T-cell (primary cell): ENCODE measurements around the gene SLC44A1. TPM values are rescaled to one million over a fixed set of nuclear protein-coding genes. Genes with fewer than 3 reads are reported as not detected.

Experiments
- ATAC-seq, 4 experiments: fragments of 200-7000 bp in 3 of 4; fragments of 150-1000 bp in 1 of 4; cut with Tn5 transposase; replicated peaks in 1 of 4; 1 replicate in 3 of 4; 2 replicates in 1 of 4; pipeline ENCODE4 v1.10.0; 2021; ENCODE audit warnings: moderate library complexity in 3 of 4, mild to moderate bottlenecking in 2 of 4, moderate number of reproducible peaks in 1 of 4
- CTCF ChIA-PET, 2 donors: fragments of 300-600 bp; sonication (Branson Sonifier 250); formaldehyde crosslinking; loops; one replicate each; lab custom pipeline; 2022; ENCODE audit warnings: antibody characterized with exemption in 2 of 2; lab: Charles Lee
- POLR2A ChIA-PET, 2 donors: fragments of 300-600 bp; sonication (Branson Sonifier 250); formaldehyde crosslinking; loops; one replicate each; lab custom pipeline; 2022; ENCODE audit warnings: antibody characterized with exemption in 2 of 2; lab: Charles Lee
- DNase-seq, 35 experiments: peaks; one replicate each; pipeline versions ENCODE4 v3.0.0 to v3.0.0-alpha.2; 2013 to 2023
- H3K27ac ChIP-seq: one replicate; pipeline ENCODE4 v1.5.1; 2013; ENCODE audit warnings: low read length
- H3K27me3 ChIP-seq, 2 experiments: replicated peaks in 1 of 2; 1 replicate in 1 of 2; 2 replicates in 1 of 2; pipeline versions ENCODE4 v1.6.1 to v1.7.0; 2013; ENCODE audit warnings: low read length in 1 of 2, mixed read lengths in 1 of 2; ENCODE audit not compliant: control insufficient read depth in 2 of 2, insufficient read depth in 2 of 2; ENCODE audit errors: extremely low read depth in 1 of 2
- H3K36me3 ChIP-seq, 2 donors: 1 replicate in 1 of 2; 2 replicates in 1 of 2; pipeline versions ENCODE4 v1.6.1 to v1.7.0; 2013; ENCODE audit warnings: low read length in 1 of 2; ENCODE audit not compliant: control insufficient read depth in 2 of 2, insufficient read depth in 1 of 2; ENCODE audit errors: extremely low read depth in 1 of 2
- H3K4me1 ChIP-seq, 2 experiments: 1 replicate in 1 of 2; 2 replicates in 1 of 2; pipeline versions ENCODE4 v1.6.1 to v1.7.0; 2013; ENCODE audit warnings: low read length in 2 of 2, mixed read lengths in 1 of 2; ENCODE audit not compliant: insufficient read depth in 2 of 2, control insufficient read depth in 1 of 2; ENCODE audit errors: extremely low read depth in 1 of 2
- H3K4me3 ChIP-seq, 2 donors: 1 replicate in 1 of 2; 2 replicates in 1 of 2; pipeline versions ENCODE4 v1.5.1 to v1.7.0; 2013; ENCODE audit warnings: mild to moderate bottlenecking in 2 of 2, low read length in 1 of 2, moderate library complexity in 1 of 2; ENCODE audit not compliant: control insufficient read depth in 1 of 2; ENCODE audit errors: extremely low read depth in 1 of 2
- H3K9me3 ChIP-seq: 2 replicates; pipeline ENCODE4 v1.7.0; 2013
- H3K27ac Mint-ChIP-seq, 2 donors: one replicate each; pipeline ENCODE4 v1.8.0; 2020 to 2021; ENCODE audit warnings: mild to moderate bottlenecking in 2 of 2, mixed read lengths in 2 of 2
- H3K27me3 Mint-ChIP-seq, 2 donors: one replicate each; pipeline ENCODE4 v1.8.0; 2021 to 2022; ENCODE audit warnings: mixed read lengths in 2 of 2
- H3K36me3 Mint-ChIP-seq: one replicate; pipeline ENCODE4 v1.8.0; 2021; ENCODE audit warnings: mixed read lengths
- H3K4me1 Mint-ChIP-seq, 3 donors: one replicate each; pipeline ENCODE4 v1.8.0; 2020 to 2022; ENCODE audit warnings: mixed read lengths in 3 of 3, mild to moderate bottlenecking in 1 of 3
- H3K4me3 Mint-ChIP-seq, 3 donors: one replicate each; pipeline ENCODE4 v1.8.0; 2020 to 2022; ENCODE audit warnings: mild to moderate bottlenecking in 3 of 3, mixed read lengths in 3 of 3, moderate library complexity in 3 of 3
- H3K9me3 Mint-ChIP-seq, 3 donors: one replicate each; pipeline ENCODE4 v1.8.0; 2020 to 2022; ENCODE audit warnings: mixed read lengths in 3 of 3
- WGBS: methylation state at CpG from one replicate; pipeline ENCODE4 v1.1.5; 2013; ENCODE audit warnings: missing lambda C conversion rate; ENCODE audit not compliant: insufficient coverage; 5-methylcytosine and 5-hydroxymethylcytosine counted together
- total RNA-seq, 35 experiments: library from RNA in 6 of 35; stranded (reverse) in 6 of 35; fragments of 120-200 nt in 1 of 35; gene quantifications; one replicate each; pipeline versions ENCODE4 v1.2.1 to v1.2.4 and lab custom pipeline; 2013 to 2026

SLC44A1 gene
- total RNA-seq, 5 donors from 2014 or later (not counting 1 experiment from before 2014, with no cell fraction given): 7.3 to 10.2 (median 9.4) TPM

DNA sequence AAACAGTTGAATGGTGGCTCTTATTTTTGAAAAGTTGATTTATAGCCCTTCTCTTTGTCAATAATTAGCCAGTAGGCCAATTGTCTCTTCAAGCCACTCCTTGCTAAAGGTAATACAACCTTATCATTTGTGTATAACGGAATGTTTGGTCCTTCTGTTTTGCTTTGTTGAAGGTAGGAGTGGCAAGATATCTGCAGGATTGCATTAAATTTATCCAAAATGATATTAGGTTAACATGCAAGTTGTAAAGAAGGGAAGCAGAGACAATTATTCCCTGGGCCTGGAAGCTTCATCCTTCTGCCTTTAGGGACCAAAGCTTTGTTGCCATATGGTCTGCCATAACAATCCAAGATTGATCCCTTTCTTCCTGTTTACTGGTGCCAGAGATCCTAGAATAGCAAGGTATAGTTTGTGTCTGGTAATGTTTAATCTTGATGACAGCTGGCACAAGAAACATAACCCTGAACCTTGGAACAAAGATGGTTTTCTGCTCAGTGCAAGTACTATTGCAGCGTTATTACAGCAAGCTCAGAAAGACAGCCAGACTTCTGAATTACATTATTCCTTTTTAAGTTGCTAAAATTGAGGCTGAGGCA lies 187.9 kb downstream of the SLC44A1 start:
- ChIA-PET POLR2A (interaction anchor here in 1 of 2 donors (0.6 kb wide), 1 partner anchor 645 kb away, joined by 4 read pairs; no protein-coding TSS in a partner anchor), CTCF (no interaction called here)
- no peak overlapping the region for H3K27ac Mint-ChIP-seq
- DNase-seq (no peak), ATAC-seq (no peak)
- no peaks in the 10 kb centered on the region for H3K4me1 Mint-ChIP-seq
- H3K27me3 Mint-ChIP-seq: peaks cover 0 to 2% of the 10 kb centered on the region in 2 donors
- H3K27me3 ChIP-seq: no peaks in the 10 kb centered on the region
- H3K4me3 ChIP-seq: no peak overlapping the region
- H3K4me1 ChIP-seq: no peaks in the 10 kb centered on the region
- no peak overlapping the region for H3K4me3 Mint-ChIP-seq
- no peak overlapping the region for H3K27ac ChIP-seq
- H3K9me3 ChIP-seq: no peaks in the 10 kb centered on the region
- WGBS: no CpG with 5 or more reads among the region's 2 CpGs
- H3K36me3 ChIP-seq: no peaks in the 10 kb centered on the region
- H3K9me3 Mint-ChIP-seq: peaks cover 0 to 3% (median 0%) of the 10 kb centered on the region in 3 donors
- H3K36me3 Mint-ChIP-seq: no peaks in the 10 kb centered on the region

DNA sequence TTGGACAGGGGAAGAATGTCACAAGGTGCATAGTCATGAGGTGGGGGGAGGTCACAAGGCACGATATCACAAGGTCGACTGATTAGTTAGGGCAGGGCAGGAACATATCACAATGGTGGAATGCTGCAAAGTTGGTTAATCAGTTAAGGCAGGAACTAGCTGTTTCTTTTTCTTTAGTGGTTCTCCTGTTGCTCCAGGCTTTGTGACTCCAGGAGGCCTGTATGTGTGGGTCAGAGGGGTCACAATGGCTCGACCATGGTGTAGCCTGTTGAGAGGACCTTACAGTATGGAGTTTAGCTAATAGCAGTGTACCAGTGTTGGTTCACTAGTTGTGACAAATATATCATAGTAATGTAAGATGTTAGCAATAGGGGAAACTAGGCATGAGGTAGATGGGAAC lies 191.0 kb downstream of the SLC44A1 start:
- Mint-ChIP-seq H3K27me3 (peaks cover 0 to 2% of the 10 kb centered on the region in 2 donors), H3K4me1 (no peaks in the 10 kb centered on the region), H3K27ac (no peak overlapping the region), H3K4me3 (no peak overlapping the region), H3K36me3 (no peaks in the 10 kb centered on the region), H3K9me3 (peaks cover 0 to 3% (median 0%) of the 10 kb centered on the region in 3 donors)
- Histone ChIP-seq H3K9me3 (no peaks in the 10 kb centered on the region), H3K27ac (no peak overlapping the region), H3K36me3 (no peaks in the 10 kb centered on the region), H3K27me3 (no peaks in the 10 kb centered on the region), H3K4me3 (no peak overlapping the region), H3K4me1 (no peaks in the 10 kb centered on the region)
- CTCF ChIA-PET: no interaction called here
- POLR2A ChIA-PET: no interaction called here
- ATAC-seq: no peak
- 94% methylated on average over 2 of the region's 3 CpGs for WGBS
- DNase-seq: no peak

DNA sequence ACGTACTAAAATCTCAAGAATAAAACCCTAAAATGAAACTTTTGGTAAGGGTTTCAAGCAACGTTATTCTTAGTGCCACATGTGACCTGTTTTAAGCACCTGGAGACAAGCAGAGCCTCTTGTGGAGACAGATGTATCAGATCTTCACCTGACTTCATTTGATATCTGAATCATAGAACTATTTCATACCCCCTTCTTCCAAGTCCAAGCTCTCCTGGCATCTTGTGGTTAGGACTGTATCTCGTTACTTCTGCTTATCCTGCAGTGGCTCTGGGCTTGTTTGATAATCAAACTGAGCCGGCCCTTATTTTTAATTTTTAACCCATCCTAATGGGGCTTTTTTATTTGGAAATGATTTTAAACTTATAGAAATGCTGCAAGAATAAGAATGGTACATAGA lies 192.3 kb downstream of the SLC44A1 start:
- CTCF ChIA-PET: no interaction called here
- WGBS: 71% methylated on average over 1 of the region's 4 CpGs
- H3K36me3 ChIP-seq: no peaks in the 10 kb centered on the region

DNA sequence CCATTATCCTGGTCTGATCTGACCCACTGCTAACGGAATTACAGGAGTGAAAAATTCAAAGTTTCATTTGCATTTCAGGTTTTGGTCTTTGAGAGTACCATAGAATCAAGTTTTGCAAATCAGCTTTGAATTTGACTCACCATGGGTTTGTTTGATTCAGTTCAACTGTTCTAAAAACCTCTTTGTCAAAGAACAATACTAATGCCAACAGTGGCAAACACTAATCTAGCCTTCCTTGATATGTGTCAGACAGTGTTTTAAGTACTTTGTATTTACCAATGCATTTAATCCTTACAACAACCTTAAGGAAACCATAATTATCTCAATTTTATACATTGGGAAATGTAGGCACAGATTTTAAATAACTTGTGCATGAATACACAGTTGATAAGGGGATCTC lies 193.3 kb downstream of the SLC44A1 start:
- no peaks in the 10 kb centered on the region for H3K36me3 ChIP-seq
- DNase-seq (no peak), ATAC-seq (no peak)
- POLR2A ChIA-PET: interaction anchor here (0.6 kb wide), 2 partner anchors 8 to 9 kb away, joined by 4 read pairs; no protein-coding TSS in a partner anchor
- Mint-ChIP-seq H3K4me1 (no peaks in the 10 kb centered on the region), H3K9me3 (peaks cover 0 to 3% (median 0%) of the 10 kb centered on the region in 3 donors), H3K4me3 (no peak overlapping the region), H3K27me3 (peaks cover 2 to 5% of the 10 kb centered on the region in 2 donors), H3K36me3 (no peaks in the 10 kb centered on the region), H3K27ac (no peak overlapping the region)
- H3K4me1 ChIP-seq: no peaks in the 10 kb centered on the region
- H3K27ac ChIP-seq: no peak overlapping the region
- no peaks in the 10 kb centered on the region for H3K27me3 ChIP-seq
- 60% methylated on average over 1 of the region's 1 CpG for WGBS
- no peak overlapping the region for H3K4me3 ChIP-seq
- CTCF ChIA-PET: no interaction called here
- no peaks in the 10 kb centered on the region for H3K9me3 ChIP-seq

More for the DNA sequence above, 192.3 kb downstream of the SLC44A1 start:
- Histone ChIP-seq H3K4me3 (no peak overlapping the region), H3K9me3 (no peaks in the 10 kb centered on the region), H3K27me3 (no peaks in the 10 kb centered on the region), H3K27ac (no peak overlapping the region), H3K4me1 (no peaks in the 10 kb centered on the region)
- Mint-ChIP-seq H3K4me3 (no peak overlapping the region), H3K9me3 (peaks cover 0 to 3% (median 0%) of the 10 kb centered on the region in 3 donors), H3K4me1 (no peaks in the 10 kb centered on the region), H3K27ac (no peak overlapping the region), H3K36me3 (no peaks in the 10 kb centered on the region), H3K27me3 (peaks cover 2 to 5% of the 10 kb centered on the region in 2 donors)
- POLR2A ChIA-PET: interaction anchor here in 1 of 2 donors (0.6 kb wide), 1 partner anchor 38 kb away, joined by 3 read pairs; no protein-coding TSS in a partner anchor
- no peak for DNase-seq
- ATAC-seq: no peak

DNA sequence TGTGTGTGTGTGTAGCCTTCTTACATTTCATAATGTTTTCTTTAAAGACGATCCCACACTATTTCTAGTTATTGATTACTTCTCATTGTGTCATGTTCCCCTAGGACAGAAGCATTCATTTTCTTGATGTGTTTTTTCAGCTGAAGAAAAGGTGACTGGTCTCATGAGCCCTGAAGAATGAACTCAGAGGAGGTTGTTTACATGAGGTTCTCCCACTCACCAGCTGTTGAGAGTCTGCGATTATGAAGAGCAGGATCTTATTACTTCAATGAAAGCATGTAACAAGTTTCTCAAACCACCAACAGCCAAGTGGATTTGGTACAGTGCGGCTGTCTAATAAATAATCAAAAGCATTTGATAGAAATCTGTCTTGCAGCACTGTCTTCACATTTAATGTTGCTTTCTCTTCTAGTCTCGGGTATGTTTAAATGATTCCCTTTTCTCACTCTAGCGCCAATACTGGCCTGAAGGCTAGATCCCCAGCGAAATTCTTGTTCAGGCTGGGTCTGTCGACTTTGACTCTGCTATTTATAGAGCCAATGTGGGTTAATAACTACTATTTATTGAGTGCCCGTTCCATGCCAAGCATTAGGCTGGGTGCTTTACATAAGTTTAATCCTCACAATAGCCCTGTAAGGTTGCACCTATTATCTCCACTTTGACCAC lies 193.8 kb downstream of the SLC44A1 start:
- Mint-ChIP-seq H3K27me3 (peaks cover 2 to 5% of the 10 kb centered on the region in 2 donors), H3K36me3 (no peaks in the 10 kb centered on the region), H3K4me1 (no peaks in the 10 kb centered on the region), H3K27ac (no peak overlapping the region), H3K9me3 (peaks cover 0 to 3% (median 0%) of the 10 kb centered on the region in 3 donors), H3K4me3 (no peak overlapping the region)
- ChIA-PET POLR2A (interaction anchor here (0.6 kb wide), 2 partner anchors 7 to 262 kb away, joined by 4 to 7 read pairs; no protein-coding TSS in a partner anchor), CTCF (interaction anchor here in 1 of 2 donors (0.9 kb wide), 1 partner anchor 147 kb away, joined by 6 read pairs; no protein-coding TSS in a partner anchor)
- H3K9me3 ChIP-seq: no peaks in the 10 kb centered on the region
- 100% methylated on average over 2 of the region's 8 CpGs for WGBS
- H3K4me1 ChIP-seq: no peaks in the 10 kb centered on the region
- no peaks in the 10 kb centered on the region for H3K27me3 ChIP-seq
- H3K36me3 ChIP-seq: no peaks in the 10 kb centered on the region
- H3K4me3 ChIP-seq: no peak overlapping the region
- ATAC-seq (no peak), DNase-seq (no peak)
- H3K27ac ChIP-seq: no peak overlapping the region

DNA sequence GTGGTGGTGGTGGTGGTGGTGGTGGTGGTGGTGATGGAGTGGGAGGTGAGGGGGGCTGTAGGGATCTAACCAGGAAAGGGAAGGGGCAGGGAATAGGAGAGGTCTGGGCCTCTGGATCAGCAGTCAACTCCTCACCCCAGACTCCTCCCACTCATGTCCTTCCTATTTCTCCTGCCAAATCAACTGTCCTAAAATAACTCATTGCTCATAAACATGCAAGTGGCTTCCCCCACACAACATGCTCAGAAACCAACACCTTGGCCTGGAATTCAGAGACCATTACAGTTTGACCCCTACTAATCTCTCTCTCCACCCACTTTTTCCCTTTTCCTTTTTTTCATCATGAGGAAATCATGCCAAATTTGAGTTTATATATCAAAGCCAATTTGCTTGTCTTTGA lies 195.0 kb downstream of the SLC44A1 start:
- Mint-ChIP-seq H3K9me3 (peaks cover 0 to 3% (median 0%) of the 10 kb centered on the region in 3 donors), H3K4me1 (no peaks in the 10 kb centered on the region), H3K4me3 (no peak overlapping the region), H3K27me3 (peaks cover 0 to 5% of the 10 kb centered on the region in 2 donors), H3K36me3 (no peaks in the 10 kb centered on the region), H3K27ac (no peak overlapping the region)
- ChIA-PET POLR2A (no interaction called here), CTCF (interaction anchor here in 1 of 2 donors (0.9 kb wide), 1 partner anchor 146 kb away, joined by 6 read pairs; no protein-coding TSS in a partner anchor)
- no peak overlapping the region for H3K4me3 ChIP-seq
- ATAC-seq: no peak
- H3K27ac ChIP-seq: no peak overlapping the region
- no peaks in the 10 kb centered on the region for H3K4me1 ChIP-seq
- no peak for DNase-seq
- no peaks in the 10 kb centered on the region for H3K36me3 ChIP-seq
- H3K9me3 ChIP-seq: no peaks in the 10 kb centered on the region
- H3K27me3 ChIP-seq: no peaks in the 10 kb centered on the region
